Large intestine (tissue), 3 donors: ENCODE results near the gene SUCLG1. TPM values are rescaled to one million over a fixed set of nuclear protein-coding genes. Genes with fewer than 3 reads are reported as not detected.

ENCODE experiments used
- DNase-seq, 2 donors: peaks; one replicate each; pipeline versions ENCODE4 v3.0.0 to v3.0.0-alpha.2; 2013
- H3K27ac ChIP-seq: one replicate; pipeline ENCODE4 v1.5.1; 2013; ENCODE audit warnings: low read length
- H3K27me3 ChIP-seq: 2 replicates; pipeline ENCODE4 v1.6.1; 2013; ENCODE audit warnings: low read length; ENCODE audit not compliant: control insufficient read depth, insufficient read depth
- H3K36me3 ChIP-seq: 2 replicates; pipeline ENCODE4 v1.6.1; 2013; ENCODE audit warnings: low read length; ENCODE audit not compliant: control insufficient read depth, insufficient read depth
- H3K4me1 ChIP-seq: one replicate; pipeline ENCODE4 v1.6.1; 2013; ENCODE audit warnings: low read length; ENCODE audit not compliant: control insufficient read depth, insufficient read depth
- H3K4me3 ChIP-seq: one replicate; pipeline ENCODE4 v1.5.1; 2013; ENCODE audit warnings: low read length
- H3K9me3 ChIP-seq: one replicate; pipeline ENCODE4 v1.6.1; 2013; ENCODE audit warnings: mild to moderate bottlenecking, low read depth, low read length, moderate library complexity; ENCODE audit not compliant: control insufficient read depth
- WGBS: methylation state at CpG from one replicate; pipeline ENCODE4 v1.1.5; 2013; ENCODE audit warnings: low lambda C conversion rate; ENCODE audit not compliant: insufficient coverage; 5-methylcytosine and 5-hydroxymethylcytosine counted together
- polyA plus RNA-seq: library from polyadenylated mRNA; unstranded; fragments of 120-200 nt; gene quantifications from one replicate; pipeline ENCODE4 v1.2.1, GENCODE V29; 2013

SUCLG1 gene
- polyA plus RNA-seq, 1 donor, result 273 TPM

DNA sequence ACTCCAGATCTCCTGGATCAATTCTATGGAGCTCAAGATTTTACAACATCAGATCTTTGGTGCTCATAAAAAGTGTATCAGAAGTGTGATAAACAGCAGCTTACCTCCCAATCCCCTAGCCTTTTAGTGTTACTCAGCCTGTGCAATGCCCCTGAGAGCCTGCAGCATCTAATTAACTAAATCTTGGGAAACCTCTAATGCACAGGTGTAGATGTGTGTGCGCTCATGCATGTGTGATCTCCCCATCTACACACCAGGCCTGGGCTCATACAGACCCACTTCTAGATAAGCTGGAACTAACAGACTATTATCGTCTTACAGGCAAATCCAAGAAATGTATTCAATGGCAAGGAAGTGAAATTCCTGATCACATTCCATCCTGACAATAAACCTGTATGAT is 7.5 kb downstream of the SUCLG1 start:
- H3K27ac ChIP-seq, result no peak overlapping the region
- no peaks in the 10 kb centered on the region for H3K27me3 ChIP-seq
- H3K36me3 ChIP-seq, result peaks cover 29% of the 10 kb centered on the region
- H3K9me3 ChIP-seq, result no peaks in the 10 kb centered on the region
- no peak for DNase-seq
- peaks cover 16% of the 10 kb centered on the region for H3K4me1 ChIP-seq
- 33% methylated on average over 1 of the region's 2 CpGs for WGBS
- no peak overlapping the region for H3K4me3 ChIP-seq

- WGBS, result no CpG with 5 or more reads among the region's 2 CpGs
- peaks cover 38% of the 10 kb centered on the region for H3K36me3 ChIP-seq
- no peaks in the 10 kb centered on the region for H3K9me3 ChIP-seq
- no peak overlapping the region for H3K27ac ChIP-seq
- no peaks in the 10 kb centered on the region for H3K27me3 ChIP-seq
- peaks cover 16% of the 10 kb centered on the region for H3K4me1 ChIP-seq
- no peak overlapping the region for H3K4me3 ChIP-seq
- no peak for DNase-seq
Observed at GRCh38 chr2:84450288-84451227, 8.5 kb downstream of the SUCLG1 start.

- no peak overlapping the region for H3K4me3 ChIP-seq
- no peak overlapping the region for H3K27ac ChIP-seq
- 88% methylated on average over 4 of the region's 6 CpGs for WGBS
- H3K4me1 ChIP-seq, result peaks cover 14% of the 10 kb centered on the region
- H3K9me3 ChIP-seq, result no peaks in the 10 kb centered on the region
- no peaks in the 10 kb centered on the region for H3K27me3 ChIP-seq
- H3K36me3 ChIP-seq, result peaks cover 41% of the 10 kb centered on the region
- no peak for DNase-seq
Observed at GRCh38 chr2:84449711-84450110, 9.4 kb downstream of the SUCLG1 start.

DNA sequence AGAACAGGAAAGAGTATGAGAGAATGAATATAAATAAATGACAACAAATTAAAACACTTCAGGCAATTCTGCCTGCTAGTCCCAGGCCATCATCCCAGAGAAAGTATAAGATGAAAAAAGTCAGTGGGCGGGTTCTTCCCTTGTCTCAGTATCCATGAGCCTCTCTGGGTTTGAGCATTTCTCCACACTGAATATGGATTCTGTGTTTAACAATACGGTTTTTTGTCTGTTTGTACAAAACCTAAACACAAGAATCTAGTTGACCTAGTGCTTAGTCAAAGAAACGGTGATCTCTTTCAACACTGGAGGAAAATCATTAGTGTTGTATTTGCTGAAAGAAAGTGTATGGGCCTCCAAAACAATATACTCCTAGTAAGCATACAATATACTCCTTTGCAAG is 10.0 kb downstream of the SUCLG1 start:
- WGBS, result 80% methylated on average over 1 of the region's 3 CpGs

GRCh38 chr2:84443477-84443876 is 15.6 kb downstream of the SUCLG1 start:
- H3K4me1 ChIP-seq, result no peaks in the 10 kb centered on the region
- no peaks in the 10 kb centered on the region for H3K9me3 ChIP-seq
- H3K27me3 ChIP-seq, result no peaks in the 10 kb centered on the region
- no peak for DNase-seq
- H3K36me3 ChIP-seq, result peaks cover 72% of the 10 kb centered on the region
- no peak overlapping the region for H3K4me3 ChIP-seq
- H3K27ac ChIP-seq, result no peak overlapping the region

More for the DNA sequence above, 10.0 kb downstream of the SUCLG1 start:
- DNase-seq, result no peak
- H3K36me3 ChIP-seq, result peaks cover 36% of the 10 kb centered on the region
- H3K27me3 ChIP-seq, result no peaks in the 10 kb centered on the region
- H3K27ac ChIP-seq, result no peak overlapping the region
- peaks cover 13% of the 10 kb centered on the region for H3K4me1 ChIP-seq
- H3K4me3 ChIP-seq, result no peak overlapping the region
- no peaks in the 10 kb centered on the region for H3K9me3 ChIP-seq

DNA sequence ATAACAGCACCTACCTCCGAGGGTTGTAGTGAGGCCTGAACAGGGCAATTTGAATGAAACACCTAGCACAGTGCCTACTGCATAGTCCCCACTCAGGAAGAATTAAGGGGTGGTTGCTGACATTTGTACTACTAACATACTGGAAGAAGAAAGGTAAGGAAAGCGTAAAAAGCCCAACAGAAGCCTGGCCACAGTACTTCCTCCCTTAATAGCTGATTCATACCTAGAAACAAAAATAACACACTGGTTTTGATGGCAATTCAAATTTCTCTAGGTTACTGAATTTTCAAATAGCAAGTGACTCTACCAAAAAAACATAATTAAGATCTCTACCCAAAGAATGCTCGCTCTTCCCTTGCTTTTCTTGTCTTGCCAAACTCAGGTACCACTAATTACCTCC is 16.2 kb downstream of the SUCLG1 start:
- Histone ChIP-seq H3K4me1 (no peaks in the 10 kb centered on the region), H3K4me3 (no peak overlapping the region), H3K27ac (no peak overlapping the region), H3K27me3 (no peaks in the 10 kb centered on the region), H3K36me3 (peaks cover 75% of the 10 kb centered on the region), H3K9me3 (no peaks in the 10 kb centered on the region)
- WGBS, result 71% methylated on average over 1 of the region's 3 CpGs
- no peak for DNase-seq

- WGBS, result no CpG with 5 or more reads among the region's 1 CpG
Observed at GRCh38 chr2:84441505-84441904, 17.6 kb downstream of the SUCLG1 start.

GRCh38 chr2:84441036-84441435 is 18.0 kb downstream of the SUCLG1 start:
- Histone ChIP-seq H3K27me3 (no peaks in the 10 kb centered on the region), H3K36me3 (peaks cover 77% of the 10 kb centered on the region), H3K4me3 (no peak overlapping the region), H3K9me3 (no peaks in the 10 kb centered on the region), H3K27ac (no peak overlapping the region), H3K4me1 (no peaks in the 10 kb centered on the region)
- WGBS, result no CpG with 5 or more reads among the region's 4 CpGs
- DNase-seq, result no peak

More at GRCh38 chr2:84441505-84441904, 17.6 kb downstream of the SUCLG1 start:
- Histone ChIP-seq H3K4me1 (no peaks in the 10 kb centered on the region), H3K36me3 (peaks cover 78% of the 10 kb centered on the region), H3K27ac (no peak overlapping the region), H3K27me3 (no peaks in the 10 kb centered on the region), H3K9me3 (no peaks in the 10 kb centered on the region), H3K4me3 (no peak overlapping the region)
- DNase-seq, result no peak

DNA sequence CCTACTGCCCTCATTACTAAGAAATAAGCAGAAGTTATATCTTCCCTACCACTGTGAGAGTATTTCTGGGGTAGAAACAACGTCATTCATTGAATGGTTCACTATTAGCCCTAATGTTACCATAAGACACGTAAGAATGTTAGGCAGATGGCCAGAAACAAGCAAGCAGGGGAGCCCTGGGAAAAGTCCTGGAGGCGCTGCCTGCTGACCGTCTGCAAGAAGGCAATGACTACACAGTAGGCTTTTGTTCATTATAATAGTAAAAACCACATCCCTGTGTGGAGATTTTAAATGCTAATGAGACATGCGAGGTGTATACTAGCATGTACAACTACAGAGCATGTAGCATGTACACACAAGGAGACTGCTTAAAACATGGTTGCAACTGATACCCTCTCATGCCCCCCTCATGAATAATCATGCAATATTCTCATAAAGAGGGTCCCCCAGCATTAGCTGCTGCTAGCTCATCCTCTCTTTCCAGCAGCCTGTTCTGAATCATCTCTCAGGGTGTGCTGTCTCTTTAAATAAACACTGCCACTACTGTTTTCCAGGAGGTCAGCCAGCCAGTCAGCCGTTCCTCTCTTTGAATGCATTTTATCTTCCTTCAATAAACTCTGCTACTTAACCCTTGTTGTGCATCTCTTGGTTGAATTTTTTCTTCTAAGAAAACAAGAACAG is 23.6 kb downstream of the SUCLG1 start:
- Histone ChIP-seq H3K27me3 (no peaks in the 10 kb centered on the region), H3K36me3 (peaks cover 82% of the 10 kb centered on the region), H3K4me1 (no peaks in the 10 kb centered on the region), H3K9me3 (no peaks in the 10 kb centered on the region), H3K27ac (no peak overlapping the region), H3K4me3 (no peak overlapping the region)
- DNase-seq, result no peak
- no CpG with 5 or more reads among the region's 6 CpGs for WGBS

DNA sequence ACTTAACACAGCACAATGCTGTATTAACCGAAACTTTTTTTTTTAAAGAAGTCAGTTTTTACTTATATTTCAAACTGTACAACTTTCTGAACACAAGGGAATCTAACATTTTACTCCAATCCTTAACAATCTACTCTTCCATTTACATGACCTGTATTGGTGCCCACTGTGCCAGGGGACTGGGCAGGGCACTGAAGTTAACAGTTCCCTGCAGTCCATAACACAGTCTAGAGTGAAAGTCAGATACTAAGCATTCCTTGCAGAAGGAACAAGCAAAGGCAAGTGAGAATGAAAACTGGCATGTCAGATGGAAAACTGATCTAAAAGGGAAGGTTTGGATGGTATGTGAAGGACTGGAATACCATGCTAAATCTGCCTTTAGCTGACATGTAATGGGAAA is 29.8 kb downstream of the SUCLG1 start:
- no peak overlapping the region for H3K27ac ChIP-seq
- no CpG with 5 or more reads among the region's 1 CpG for WGBS
- no peak for DNase-seq
- no peak overlapping the region for H3K4me3 ChIP-seq
- H3K4me1 ChIP-seq, result peaks cover 19% of the 10 kb centered on the region
- H3K27me3 ChIP-seq, result no peaks in the 10 kb centered on the region
- no peaks in the 10 kb centered on the region for H3K9me3 ChIP-seq
- peaks cover 67% of the 10 kb centered on the region for H3K36me3 ChIP-seq
